HK-2 (cell line): Measurements from ENCODE around the gene FGFR4.

Experiments used
- DNase-seq: peaks from one replicate; pipeline ENCODE4 v3.0.0-alpha.2; 2018; ENCODE audit not compliant: unreplicated experiment

FGFR4 gene

DNA sequence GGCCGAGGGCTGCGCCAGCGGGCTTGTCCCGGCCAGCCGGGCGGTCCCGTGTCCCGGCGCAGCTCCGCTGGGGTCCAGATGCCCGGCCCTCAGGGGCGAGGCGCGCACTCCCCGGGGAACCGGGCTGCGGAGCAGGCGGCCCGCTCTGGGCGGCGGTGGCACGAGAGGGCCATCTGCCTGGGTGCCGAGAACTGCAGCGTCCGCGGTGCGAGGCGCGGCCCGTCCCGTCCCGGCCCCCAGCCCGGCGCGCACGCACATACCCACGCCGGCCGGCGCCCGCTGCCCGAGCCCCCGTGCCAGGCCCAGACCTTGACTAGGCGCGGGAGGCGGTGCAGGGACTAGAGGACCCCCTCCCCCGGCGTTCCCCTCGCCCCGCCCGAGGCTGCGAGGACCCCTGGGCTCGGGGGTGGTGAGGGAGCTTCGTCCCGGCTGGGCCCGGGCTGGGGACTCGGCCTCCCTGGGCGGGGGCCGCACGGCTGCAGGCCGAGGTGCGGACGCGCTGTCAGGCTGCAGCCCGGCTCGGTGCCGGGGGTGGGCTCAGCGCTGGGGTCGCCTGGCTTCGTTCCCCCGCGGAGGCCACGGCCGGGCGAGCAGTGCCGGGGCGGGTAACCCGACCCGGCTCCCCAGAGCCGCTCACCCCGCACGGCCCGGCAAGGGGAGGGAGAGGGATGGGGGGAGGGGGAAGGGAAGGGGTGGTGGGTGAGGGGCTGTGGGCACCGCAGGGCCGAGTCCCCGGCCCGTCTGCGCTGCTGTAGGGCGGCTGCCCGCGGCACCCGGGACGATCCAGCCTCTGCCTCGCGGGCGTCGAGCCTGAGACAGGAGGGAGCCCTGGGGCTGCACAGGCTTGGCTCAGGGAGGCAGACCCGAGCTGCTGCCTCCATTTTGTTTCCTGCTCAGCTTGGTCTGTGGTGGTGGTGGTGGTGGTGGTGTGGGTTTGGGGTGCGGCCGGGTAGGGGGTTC, 45.7 kb downstream of the FGFR4 start:
- DNase-seq = no peak

GRCh38 chr5:177133096-177133852, 46.6 kb downstream of the FGFR4 start, which contains the start of gene NSD1:
TSS of gene NSD1 (plus strand) at chr5:177133773. CDS start at chr5:177135104, 1,331 bp downstream.
- no peak for DNase-seq

DNA sequence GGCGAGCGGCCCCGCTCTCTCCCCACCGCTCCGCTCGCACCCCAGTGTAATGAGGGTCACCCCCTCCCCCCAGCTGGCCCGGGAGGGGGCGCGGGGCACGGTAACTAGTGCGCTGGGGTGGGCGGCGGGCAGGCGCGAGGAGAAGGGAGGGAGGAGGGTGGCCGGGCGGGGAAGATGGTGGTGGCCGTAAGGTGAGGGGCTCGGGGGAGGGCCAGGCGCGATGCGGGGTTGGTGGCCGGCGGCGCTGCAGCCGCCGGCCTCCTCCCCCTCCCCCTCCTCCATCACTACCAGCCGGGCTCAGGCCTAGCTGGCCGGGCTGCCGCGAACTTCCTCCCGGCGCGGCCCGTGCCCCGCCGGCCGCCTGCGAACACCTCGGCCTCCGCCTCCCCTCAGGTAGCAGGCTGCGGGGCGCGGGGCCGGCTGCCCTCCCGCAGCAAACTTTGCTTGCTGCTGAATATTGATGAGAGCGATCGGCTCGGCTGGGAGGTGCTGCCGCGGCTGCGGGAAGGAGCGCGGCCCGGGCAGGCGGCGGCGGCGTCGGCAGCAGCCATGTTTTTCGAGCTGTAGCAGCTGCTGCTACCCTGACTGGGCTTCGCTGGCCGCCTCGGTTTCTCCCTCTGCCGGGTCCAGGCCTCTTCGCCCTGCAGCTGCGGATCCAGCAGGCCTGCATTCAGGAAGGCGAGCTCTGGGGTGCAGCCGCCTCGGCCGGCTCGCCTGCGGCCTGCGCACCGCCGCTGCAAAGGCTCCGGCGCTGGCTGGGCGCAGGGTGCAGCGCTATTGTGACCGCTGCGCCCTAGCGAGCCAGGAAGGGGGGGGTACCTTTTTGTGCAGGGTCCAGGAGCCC, 47.4 kb downstream of the FGFR4 start:
- DNase-seq = peak; percentile 42

- no peak for DNase-seq
Observed at GRCh38 chr5:177134697-177135225, 48.0 kb downstream of the FGFR4 start.

GRCh38 chr5:177140312-177140711, 53.6 kb downstream of the FGFR4 start:
- no peak for DNase-seq

- DNase-seq = no peak
Observed at GRCh38 chr5:177141496-177141895, 54.8 kb downstream of the FGFR4 start.

GRCh38 chr5:177142098-177142611, 55.4 kb downstream of the FGFR4 start:
- no peak for DNase-seq

DNA sequence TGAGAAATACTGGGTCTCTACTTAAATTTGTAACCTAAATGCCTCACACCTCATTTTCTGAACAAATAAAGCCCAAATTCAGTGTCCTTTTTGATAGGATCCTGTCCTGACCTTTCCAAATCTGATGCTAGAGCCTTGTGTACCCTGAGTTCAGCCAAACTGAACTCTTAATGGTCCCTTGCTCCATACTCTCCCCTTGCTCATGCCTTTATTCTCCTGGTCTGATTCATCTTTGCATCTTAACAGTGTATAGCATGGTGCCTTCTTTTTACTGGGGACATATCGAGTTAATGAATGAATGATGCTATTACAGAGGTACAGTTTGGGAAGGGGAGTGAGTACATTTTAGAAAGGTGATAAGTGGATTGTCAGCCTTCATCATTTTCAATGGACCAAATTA, 56.1 kb downstream of the FGFR4 start:
- no peak for DNase-seq

GRCh38 chr5:177146891-177147638, 60.4 kb downstream of the FGFR4 start:
- no peak for DNase-seq
